Measurements from ENCODE around the gene MYORG.

DNA sequence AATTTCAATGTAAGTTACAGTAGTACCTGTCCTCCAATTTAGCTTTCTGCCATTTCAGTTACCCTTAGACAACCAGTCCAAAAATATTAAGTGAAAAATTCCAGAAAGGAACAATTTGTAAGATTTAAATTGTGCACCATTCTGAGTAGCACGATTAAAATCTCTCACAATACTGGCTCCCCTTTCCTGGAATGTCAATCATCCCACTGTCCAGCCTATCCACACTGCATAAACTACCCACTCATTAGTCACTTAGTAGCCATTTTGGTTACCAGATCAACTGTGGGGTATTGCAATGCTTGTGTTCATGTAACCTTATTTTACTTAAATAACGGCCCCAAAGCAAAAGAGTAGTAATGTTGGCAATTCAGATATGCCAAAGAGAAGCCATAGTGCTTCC is 59.3 kb downstream of the MYORG start:
- TF ChIP-seq CTCF (IDR thresholded peaks at IDR 0.05) (no peak), POLR2A (IDR thresholded peaks at IDR 0.05) (no peak)
